Liver (tissue), 9 donors: ENCODE data around the gene FOLR3. TPM values are rescaled to one million over a fixed set of nuclear protein-coding genes. Genes with fewer than 3 reads are reported as not detected.

ENCODE experiments used
- DNase-seq: peaks from one replicate; pipeline ENCODE4 v3.0.0-alpha.2; 2017; ENCODE audit warnings: low spot score
- H3K27ac ChIP-seq, 2 donors: one replicate each; pipeline ENCODE4 v1.7.0; 2013; ENCODE audit warnings: inconsistent platforms in 2 of 2, low read length in 2 of 2, control low read depth in 1 of 2, low read depth in 1 of 2, mild to moderate bottlenecking in 1 of 2
- H3K27me3 ChIP-seq, 4 donors: one replicate each; pipeline versions ENCODE4 v1.6.1 to v1.7.0; 2013; ENCODE audit warnings: low read length in 3 of 4, inconsistent platforms in 1 of 4, mild to moderate bottlenecking in 1 of 4, moderate library complexity in 1 of 4; ENCODE audit not compliant: control insufficient read depth in 4 of 4, insufficient read depth in 4 of 4
- H3K36me3 ChIP-seq, 4 donors: one replicate each; pipeline versions ENCODE4 v1.6.1 to v1.7.0; 2013; ENCODE audit warnings: low read length in 3 of 4, mild to moderate bottlenecking in 3 of 4, low read depth in 1 of 4, moderate library complexity in 1 of 4; ENCODE audit not compliant: control insufficient read depth in 4 of 4, insufficient read depth in 3 of 4
- H3K4me1 ChIP-seq, 4 donors: one replicate each; pipeline versions ENCODE4 v1.6.1 to v1.7.0; 2013; ENCODE audit warnings: low read length in 3 of 4, mild to moderate bottlenecking in 3 of 4, moderate library complexity in 1 of 4; ENCODE audit not compliant: control insufficient read depth in 4 of 4, insufficient read depth in 4 of 4
- H3K4me3 ChIP-seq, 3 donors: one replicate each; pipeline versions ENCODE4 v1.6.1 to v1.7.0; 2013; ENCODE audit warnings: low read length in 3 of 3, control low read depth in 1 of 3, low read depth in 1 of 3, mild to moderate bottlenecking in 1 of 3
- H3K9ac ChIP-seq, 2 donors: one replicate each; pipeline ENCODE4 v1.7.0; 2013; ENCODE audit warnings: low read length in 2 of 2, mild to moderate bottlenecking in 2 of 2, moderate library complexity in 2 of 2, control low read depth in 1 of 2, low read depth in 1 of 2
- H3K9me3 ChIP-seq, 4 donors: one replicate each; pipeline versions ENCODE4 v1.6.1 to v1.7.0; 2013; ENCODE audit warnings: low read length in 3 of 4; ENCODE audit not compliant: control insufficient read depth in 4 of 4
- ATF3 ChIP-seq: IDR thresholded peaks from 2 replicates; pipeline ENCODE4 v1.6.1; 2016; ENCODE audit warnings: antibody characterized with exemption
- CTCF ChIP-seq: fragments of 150-350 bp; IDR thresholded peaks from 2 replicates; pipeline ENCODE4 v1.5.1; 2017; ENCODE audit warnings: improper control_type of control experiment, low read depth, low read length; ENCODE audit not compliant: missing input control
- EGR1 ChIP-seq, 2 donors: IDR thresholded peaks; 2 replicates each; pipeline ENCODE4 v1.6.1; 2016 to 2018; ENCODE audit warnings: antibody characterized with exemption in 2 of 2, low read depth in 2 of 2
- FOXA1 ChIP-seq: IDR thresholded peaks from 2 replicates; pipeline ENCODE4 v1.6.1; 2016; ENCODE audit warnings: antibody characterized with exemption
- FOXA2 ChIP-seq: IDR thresholded peaks from 2 replicates; pipeline ENCODE4 v1.6.1; 2016; ENCODE audit warnings: antibody characterized with exemption
- GABPA ChIP-seq, 2 donors: IDR thresholded peaks in 1 of 2; conservative IDR thresholded peaks in 1 of 2; 2 replicates each; pipeline ENCODE4 v1.6.1; 2016; ENCODE audit warnings: antibody characterized with exemption in 2 of 2, mild to moderate bottlenecking in 1 of 2, moderate library complexity in 1 of 2
- HNF4A ChIP-seq, 2 donors: conservative IDR thresholded peaks; 2 replicates each; pipeline ENCODE4 v1.6.1; 2016; ENCODE audit warnings: antibody characterized with exemption in 2 of 2, mild to moderate bottlenecking in 2 of 2
- HNF4G ChIP-seq: IDR thresholded peaks from 2 replicates; pipeline ENCODE4 v1.6.1; 2016; ENCODE audit warnings: antibody characterized with exemption
- JUND ChIP-seq, 2 donors: IDR thresholded peaks; 2 replicates each; pipeline ENCODE4 v1.6.1; 2016; ENCODE audit warnings: antibody characterized with exemption in 2 of 2
- NR2F2 ChIP-seq: IDR thresholded peaks from 2 replicates; pipeline ENCODE4 v1.6.1; 2016; ENCODE audit warnings: antibody characterized with exemption
- RAD21 ChIP-seq, 2 donors: IDR thresholded peaks; 2 replicates each; pipeline ENCODE4 v1.6.1; 2016; ENCODE audit warnings: antibody characterized with exemption in 2 of 2, mild to moderate bottlenecking in 2 of 2
- RXRA ChIP-seq, 2 donors: IDR thresholded peaks; 2 replicates each; pipeline ENCODE4 v1.6.1; 2017 to 2018; ENCODE audit warnings: antibody characterized with exemption in 2 of 2, mild to moderate bottlenecking in 1 of 2
- SP1 ChIP-seq: IDR thresholded peaks from 2 replicates; pipeline ENCODE4 v1.6.1; 2018; ENCODE audit warnings: antibody characterized with exemption, mild to moderate bottlenecking
- TAF1 ChIP-seq: conservative IDR thresholded peaks from 2 replicates; pipeline ENCODE4 v1.6.1; 2016; ENCODE audit warnings: antibody characterized with exemption, mild to moderate bottlenecking
- YY1 ChIP-seq: IDR thresholded peaks from 2 replicates; pipeline ENCODE4 v1.6.1; 2016; ENCODE audit warnings: antibody characterized with exemption, mild to moderate bottlenecking
- ZBTB33 ChIP-seq: IDR thresholded peaks from 2 replicates; pipeline ENCODE4 v1.6.1; 2016; ENCODE audit warnings: antibody characterized with exemption
- WGBS: extraction: QIAGEN DNeasy Blood & Tissue Kit; methylation state at CpG from one replicate; pipeline ENCODE4 v1.1.7; 2013; 5-methylcytosine and 5-hydroxymethylcytosine counted together
- polyA plus RNA-seq, 2 donors: library from polyadenylated mRNA; stranded (reverse) in 1 of 2; unstranded in 1 of 2; fragments of 200-250 nt in 1 of 2; fragments of >200 nt in 1 of 2; fragmentation: Nextera tagmentation in 1 of 2; extraction: Ambion mirVana in 1 of 2; gene quantifications; one replicate each; pipeline versions ENCODE4 v1.2.1 to v1.2.3, GENCODE V29; 2013 to 2015
- total RNA-seq, 2 donors: library from RNA; depleted of rRNA; stranded (reverse); fragments of >200 nt; gene quantifications; one replicate each; pipeline ENCODE4 v1.2.3, GENCODE V29; 2014
- TF ChIP-seq, protein P1 (sequence below): IDR thresholded peaks from 2 replicates; pipeline ENCODE4 v1.6.1; 2016; ENCODE audit warnings: antibody characterized with exemption
- TF ChIP-seq, protein P2 (sequence below): IDR thresholded peaks from 2 replicates; pipeline ENCODE4 v1.6.1; 2016; ENCODE audit warnings: antibody characterized with exemption, mild to moderate bottlenecking
- donor health status: healthy.
- donor health status: healthy.
- donor health status: healthy.
- donor health status: healthy.
- donor health status: healthy.

FOLR3 gene
- total and polyA plus RNA-seq, 4 donors: 0.31 to 2.1 (median 0.86) TPM; not detected in 1

DNA sequence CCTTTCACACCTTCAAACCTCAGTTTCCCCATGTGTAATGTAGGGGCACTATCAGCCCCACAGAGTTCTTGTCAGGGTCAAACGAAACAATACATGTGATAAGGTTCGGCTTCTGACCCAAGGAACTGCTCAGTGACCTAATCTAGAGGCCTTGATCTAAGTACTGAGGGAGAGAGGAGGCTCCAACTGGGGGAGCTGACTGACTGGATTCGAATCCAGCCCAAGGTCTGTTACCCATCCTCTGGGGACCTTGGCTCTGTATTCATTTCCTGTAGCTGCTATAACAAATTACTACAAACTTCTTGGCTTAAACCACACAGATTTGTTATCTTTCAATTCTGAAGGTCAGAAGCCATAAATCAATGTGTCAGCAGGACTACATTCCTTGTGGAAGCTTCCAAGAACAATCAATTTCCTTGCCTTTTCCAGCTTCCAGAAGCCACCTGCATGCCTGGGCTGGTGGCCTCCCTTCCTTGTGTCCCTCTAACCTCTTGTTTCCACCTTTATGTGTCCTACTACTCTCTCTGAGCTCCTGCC is 12.3 kb upstream of the FOLR3 start:
- Histone ChIP-seq H3K4me1 (no peaks in the 10 kb centered on the region), H3K27ac (no peak overlapping the region), H3K27me3 (no peaks in the 10 kb centered on the region), H3K4me3 (no peak overlapping the region), H3K9me3 (no peaks in the 10 kb centered on the region), H3K9ac (no peak overlapping the region), H3K36me3 (no peaks in the 10 kb centered on the region)
- DNase-seq: no peak
- TF ChIP-seq HNF4G (no peak), RXRA (IDR thresholded peaks at IDR 0.05) (no peak), HNF4A (conservative IDR thresholded peaks at IDR 0.05) (no peak), TAF1 (no peak), SP1 (no peak), FOXA1 (no peak), GABPA (IDR thresholded peaks at IDR 0.05 in 1 of 2, conservative IDR thresholded peaks at IDR 0.05 in 1 of 2) (no peak), ZBTB33 (no peak), RAD21 (IDR thresholded peaks at IDR 0.05) (no peak), EGR1 (IDR thresholded peaks at IDR 0.05; ENCODE audit: low read depth in 2 of 2) (no peak), FOXA2 (no peak), NR2F2 (no peak), JUND (IDR thresholded peaks at IDR 0.05) (no peak), ATF3 (no peak), CTCF (no peak), YY1 (no peak)
- TF ChIP-seq, protein P1, sequence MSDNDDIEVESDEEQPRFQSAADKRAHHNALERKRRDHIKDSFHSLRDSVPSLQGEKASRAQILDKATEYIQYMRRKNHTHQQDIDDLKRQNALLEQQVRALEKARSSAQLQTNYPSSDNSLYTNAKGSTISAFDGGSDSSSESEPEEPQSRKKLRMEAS: no peak
- TF ChIP-seq, protein P2, sequence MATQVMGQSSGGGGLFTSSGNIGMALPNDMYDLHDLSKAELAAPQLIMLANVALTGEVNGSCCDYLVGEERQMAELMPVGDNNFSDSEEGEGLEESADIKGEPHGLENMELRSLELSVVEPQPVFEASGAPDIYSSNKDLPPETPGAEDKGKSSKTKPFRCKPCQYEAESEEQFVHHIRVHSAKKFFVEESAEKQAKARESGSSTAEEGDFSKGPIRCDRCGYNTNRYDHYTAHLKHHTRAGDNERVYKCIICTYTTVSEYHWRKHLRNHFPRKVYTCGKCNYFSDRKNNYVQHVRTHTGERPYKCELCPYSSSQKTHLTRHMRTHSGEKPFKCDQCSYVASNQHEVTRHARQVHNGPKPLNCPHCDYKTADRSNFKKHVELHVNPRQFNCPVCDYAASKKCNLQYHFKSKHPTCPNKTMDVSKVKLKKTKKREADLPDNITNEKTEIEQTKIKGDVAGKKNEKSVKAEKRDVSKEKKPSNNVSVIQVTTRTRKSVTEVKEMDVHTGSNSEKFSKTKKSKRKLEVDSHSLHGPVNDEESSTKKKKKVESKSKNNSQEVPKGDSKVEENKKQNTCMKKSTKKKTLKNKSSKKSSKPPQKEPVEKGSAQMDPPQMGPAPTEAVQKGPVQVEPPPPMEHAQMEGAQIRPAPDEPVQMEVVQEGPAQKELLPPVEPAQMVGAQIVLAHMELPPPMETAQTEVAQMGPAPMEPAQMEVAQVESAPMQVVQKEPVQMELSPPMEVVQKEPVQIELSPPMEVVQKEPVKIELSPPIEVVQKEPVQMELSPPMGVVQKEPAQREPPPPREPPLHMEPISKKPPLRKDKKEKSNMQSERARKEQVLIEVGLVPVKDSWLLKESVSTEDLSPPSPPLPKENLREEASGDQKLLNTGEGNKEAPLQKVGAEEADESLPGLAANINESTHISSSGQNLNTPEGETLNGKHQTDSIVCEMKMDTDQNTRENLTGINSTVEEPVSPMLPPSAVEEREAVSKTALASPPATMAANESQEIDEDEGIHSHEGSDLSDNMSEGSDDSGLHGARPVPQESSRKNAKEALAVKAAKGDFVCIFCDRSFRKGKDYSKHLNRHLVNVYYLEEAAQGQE: no peak
- 70% methylated on average over 3 of the region's 3 CpGs for WGBS
